ENCODE data around the gene HDHD2.

DNA sequence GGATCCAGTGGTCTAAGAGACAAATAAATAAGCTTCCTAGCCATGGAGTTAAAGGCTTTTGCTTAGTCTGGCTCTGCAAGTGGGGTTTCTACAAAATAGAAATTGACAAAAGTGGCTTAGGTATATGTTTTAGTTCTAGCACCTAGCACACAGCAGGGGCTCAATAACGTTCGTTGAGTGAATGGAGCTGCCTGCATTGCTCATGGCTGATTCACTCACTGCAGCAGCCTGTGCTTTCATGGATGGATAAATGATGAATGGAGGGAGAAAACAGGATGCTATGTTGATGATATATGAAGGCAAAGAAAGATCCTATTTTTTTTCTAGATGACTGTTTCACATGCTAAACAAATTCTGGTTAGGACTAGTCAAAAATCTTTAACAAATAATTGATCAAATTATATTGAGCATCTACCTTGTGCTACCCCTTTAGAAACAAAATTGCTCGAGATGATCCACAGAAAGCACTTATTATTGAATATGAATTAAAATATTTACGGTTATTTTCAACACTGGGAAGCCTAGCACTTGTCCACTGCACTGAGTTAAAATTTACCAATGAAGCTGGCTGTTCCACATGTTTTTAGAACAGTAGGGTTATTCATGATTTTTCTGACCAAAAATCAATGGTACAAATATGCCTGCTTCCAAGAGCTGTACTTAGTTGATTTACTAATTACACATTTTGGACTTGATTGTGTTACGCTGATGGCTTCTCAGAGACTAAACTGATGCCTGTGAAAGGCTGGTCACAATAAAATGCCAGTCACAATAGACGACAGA, 39.6 kb downstream of the HDHD2 start:
- no peak for TF ChIP-seq POLR2A (IDR thresholded peaks at IDR 0.05)
- TF ChIP-seq, protein P1, sequence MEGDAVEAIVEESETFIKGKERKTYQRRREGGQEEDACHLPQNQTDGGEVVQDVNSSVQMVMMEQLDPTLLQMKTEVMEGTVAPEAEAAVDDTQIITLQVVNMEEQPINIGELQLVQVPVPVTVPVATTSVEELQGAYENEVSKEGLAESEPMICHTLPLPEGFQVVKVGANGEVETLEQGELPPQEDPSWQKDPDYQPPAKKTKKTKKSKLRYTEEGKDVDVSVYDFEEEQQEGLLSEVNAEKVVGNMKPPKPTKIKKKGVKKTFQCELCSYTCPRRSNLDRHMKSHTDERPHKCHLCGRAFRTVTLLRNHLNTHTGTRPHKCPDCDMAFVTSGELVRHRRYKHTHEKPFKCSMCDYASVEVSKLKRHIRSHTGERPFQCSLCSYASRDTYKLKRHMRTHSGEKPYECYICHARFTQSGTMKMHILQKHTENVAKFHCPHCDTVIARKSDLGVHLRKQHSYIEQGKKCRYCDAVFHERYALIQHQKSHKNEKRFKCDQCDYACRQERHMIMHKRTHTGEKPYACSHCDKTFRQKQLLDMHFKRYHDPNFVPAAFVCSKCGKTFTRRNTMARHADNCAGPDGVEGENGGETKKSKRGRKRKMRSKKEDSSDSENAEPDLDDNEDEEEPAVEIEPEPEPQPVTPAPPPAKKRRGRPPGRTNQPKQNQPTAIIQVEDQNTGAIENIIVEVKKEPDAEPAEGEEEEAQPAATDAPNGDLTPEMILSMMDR (IDR thresholded peaks at IDR 0.05), result no peak

Data from right lobe of liver (tissue), 4 donors.